GM18511 (cell line): ENCODE measurements around the gene RHCG.
A peak's percentile ranks its signal among the peaks of the same experiment; 100 is the strongest.

ENCODE experiments used
- ATAC-seq: cut with Tn5 transposase; IDR thresholded peaks from one replicate; pipeline ENCODE4 v1.9.1; 2021; ENCODE audit warnings: mild to moderate bottlenecking, moderate library complexity; ENCODE audit not compliant: unreplicated experiment

RHCG gene

DNA sequence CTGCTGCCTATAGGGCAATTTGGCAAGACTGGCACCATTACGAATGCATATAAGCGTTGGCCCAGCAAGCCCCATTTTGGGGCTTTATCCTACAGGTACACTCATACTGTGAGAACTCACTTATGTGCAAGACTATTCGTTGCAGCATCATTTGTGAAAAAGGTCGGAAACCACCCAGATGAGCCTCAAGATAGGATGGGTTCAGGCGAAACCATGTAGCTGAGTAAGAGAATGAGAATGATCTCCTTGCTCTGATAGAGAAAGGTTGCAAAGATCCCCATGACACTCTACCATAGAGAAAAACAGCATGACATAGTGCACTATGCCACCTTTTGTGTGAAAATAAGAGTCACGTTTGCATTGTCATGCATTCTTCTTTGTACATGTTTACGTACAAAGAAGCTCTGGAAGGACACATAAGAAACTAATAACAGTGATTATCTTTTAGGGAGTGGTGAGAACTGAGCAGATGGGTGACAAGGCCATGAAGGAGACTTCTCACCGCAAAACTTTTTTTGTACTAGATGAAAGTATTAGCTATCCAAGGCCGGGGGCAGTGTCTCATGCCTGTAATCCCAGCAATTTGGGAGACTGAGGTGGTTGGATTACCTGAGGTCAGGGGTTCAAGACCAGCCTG is 50.0 kb downstream of the RHCG start:
- ATAC-seq = no peak

DNA sequence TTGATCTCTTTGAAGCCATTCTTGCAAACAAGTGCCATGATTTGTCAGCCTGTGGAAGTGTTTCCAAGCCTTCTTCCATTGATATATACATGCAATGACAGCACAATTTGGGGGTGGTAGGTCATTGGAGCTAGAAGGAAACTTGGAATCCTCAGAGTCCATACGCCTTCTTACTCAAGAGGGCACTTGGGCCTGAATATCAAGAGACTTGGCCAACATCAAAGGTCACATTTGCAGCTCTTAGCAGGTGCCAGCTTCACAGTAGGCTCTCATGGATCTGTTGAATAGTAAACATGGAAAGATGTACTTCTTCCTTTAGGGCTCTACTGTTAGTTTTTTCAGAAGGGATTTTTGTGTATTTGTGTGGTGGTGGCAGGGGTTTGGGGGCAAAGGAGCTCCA is 50.9 kb downstream of the RHCG start:
- no peak for ATAC-seq

DNA sequence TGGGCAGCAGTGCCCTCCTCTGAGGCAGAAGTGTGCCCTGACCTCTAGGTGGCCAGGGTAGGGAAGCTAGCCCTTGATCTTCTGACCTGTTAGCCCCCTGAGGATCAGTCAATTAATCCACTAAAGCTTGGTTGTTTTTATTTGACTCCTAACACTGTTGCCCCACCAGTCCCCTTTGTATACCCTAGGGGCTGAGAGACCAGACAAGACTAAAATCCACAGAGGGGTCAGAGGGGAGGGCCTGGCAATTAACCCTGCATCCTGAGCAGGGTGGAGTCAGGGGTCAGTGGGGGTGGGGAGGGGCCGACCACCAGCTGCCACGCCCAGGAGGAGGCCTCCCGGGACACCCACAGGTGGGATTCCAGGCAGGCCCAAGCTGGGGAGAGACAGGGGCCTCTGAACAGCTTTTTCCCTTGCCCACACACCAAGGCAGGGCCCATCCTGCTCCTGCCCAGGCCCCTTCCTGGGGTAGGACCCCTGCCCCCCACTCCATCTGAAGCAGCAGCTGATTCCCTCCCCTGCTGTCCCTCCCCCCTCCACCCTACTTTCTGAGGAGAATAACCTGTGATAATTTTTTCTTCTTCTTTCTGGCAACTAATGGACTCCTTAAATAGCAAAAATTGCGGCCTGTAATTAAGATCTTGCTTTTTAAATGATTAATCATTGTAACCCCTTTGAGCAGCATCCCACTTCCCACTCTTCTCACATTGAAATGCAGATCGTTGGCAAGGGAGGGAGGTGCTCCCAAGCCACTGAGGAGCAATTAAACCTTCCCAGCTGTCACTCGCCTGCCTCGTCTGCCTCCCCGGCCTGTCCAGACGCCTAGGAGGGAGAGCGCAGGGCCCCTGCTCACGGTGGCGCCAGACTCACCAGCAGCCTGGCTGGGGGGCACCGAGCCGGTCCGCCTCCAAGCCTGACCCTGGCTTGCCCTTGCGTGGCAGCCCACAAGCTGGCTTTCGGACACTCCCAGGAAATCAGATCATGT is 51.9 kb downstream of the RHCG start:
- ATAC-seq = no peak

GRCh38 chr15:89443581-89443980 is 52.8 kb downstream of the RHCG start:
- no peak for ATAC-seq

DNA sequence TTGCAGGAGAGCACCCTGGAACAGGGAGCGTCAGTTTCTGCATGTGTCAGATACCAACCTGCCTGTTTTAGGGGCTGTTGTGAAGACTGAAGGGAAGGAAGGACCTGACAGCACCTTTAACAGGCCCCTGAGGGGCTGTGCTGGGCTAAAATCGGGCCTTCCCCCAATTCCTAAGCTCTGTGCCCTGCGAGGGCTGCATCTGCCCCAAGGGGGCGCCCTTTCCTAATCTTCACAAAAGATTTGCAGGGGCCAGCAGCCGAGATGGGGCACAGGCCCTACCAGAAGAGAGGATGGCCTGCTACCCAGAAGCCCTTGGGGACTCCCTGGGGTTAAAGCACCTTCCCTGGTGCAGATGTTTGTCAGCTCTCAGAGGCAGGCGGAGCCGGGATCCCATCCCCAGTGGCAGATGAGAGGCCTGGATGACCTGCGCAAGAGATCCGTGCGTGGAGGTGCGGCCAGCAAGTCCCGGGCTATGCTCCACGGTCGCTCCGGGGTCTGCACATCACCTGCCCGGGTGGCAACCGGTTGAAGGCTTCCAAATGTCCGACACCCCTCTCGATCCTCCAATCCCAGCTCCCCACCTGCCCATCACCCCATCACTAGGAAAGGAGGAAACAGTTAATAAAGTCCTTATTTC is 53.6 kb downstream of the RHCG start:
- ATAC-seq = no peak

- ATAC-seq = no peak
Measured at GRCh38 chr15:89442155-89442554, 54.2 kb downstream of the RHCG start.

GRCh38 chr15:89441295-89441812 is 55.0 kb downstream of the RHCG start:
- ATAC-seq = peak; percentile 99

DNA sequence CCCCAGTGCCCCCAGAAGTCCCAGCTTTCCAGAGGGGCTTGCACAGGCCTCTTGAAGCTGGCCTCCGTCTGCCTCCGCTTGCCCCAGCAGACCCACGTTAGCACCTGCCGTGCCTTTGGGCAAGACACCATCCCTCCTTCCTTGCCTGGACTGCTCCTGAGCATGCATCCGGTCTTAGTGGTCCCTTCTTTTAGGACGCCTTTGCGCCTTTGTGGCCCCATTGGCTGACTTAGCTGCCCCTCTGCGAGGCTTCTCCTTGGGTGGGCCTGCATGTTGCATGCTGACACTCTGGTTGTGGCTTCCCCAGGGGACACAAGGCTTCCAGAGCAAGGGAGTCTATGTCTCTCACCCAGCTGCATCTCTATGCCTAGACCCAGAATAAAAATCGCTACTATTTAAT is 56.6 kb downstream of the RHCG start:
- ATAC-seq = no peak

DNA sequence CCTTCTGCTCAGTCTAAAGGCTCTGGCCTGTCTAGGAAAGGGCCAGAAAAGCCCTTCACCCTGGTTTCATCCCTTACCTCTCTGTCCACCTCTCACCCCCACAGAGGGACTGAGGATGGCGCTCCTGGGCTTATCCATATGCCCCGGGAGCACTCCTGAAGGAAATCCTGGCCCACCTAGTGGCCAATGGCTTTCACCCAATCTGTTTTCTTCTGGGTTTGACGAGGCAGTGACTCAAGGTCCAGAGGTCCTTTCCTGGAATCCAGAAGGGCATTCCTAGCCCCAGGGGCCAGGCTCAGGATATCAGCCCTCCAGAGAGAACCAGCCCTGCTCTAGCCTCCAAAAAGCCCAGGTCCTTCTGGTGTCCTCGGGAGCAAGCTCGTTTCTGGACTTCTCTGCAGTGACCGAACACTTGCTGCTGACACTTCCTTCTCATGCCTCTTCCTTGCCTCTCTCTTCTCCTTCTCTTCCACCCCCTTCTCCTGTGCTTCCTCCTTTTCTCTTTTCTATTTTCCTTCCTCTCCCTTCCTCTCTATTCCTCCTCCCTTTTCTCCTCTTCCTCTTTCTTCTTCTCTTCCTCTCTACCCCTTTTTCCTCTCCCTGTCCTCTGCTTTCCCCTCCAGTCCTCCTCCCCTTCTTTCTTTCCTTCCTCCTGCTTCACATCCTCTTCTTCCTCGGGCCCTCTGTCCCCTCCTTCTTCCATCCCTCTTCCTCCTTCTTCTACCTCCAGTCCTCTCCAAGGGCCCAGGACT is 59.6 kb downstream of the RHCG start:
- ATAC-seq = no peak

DNA sequence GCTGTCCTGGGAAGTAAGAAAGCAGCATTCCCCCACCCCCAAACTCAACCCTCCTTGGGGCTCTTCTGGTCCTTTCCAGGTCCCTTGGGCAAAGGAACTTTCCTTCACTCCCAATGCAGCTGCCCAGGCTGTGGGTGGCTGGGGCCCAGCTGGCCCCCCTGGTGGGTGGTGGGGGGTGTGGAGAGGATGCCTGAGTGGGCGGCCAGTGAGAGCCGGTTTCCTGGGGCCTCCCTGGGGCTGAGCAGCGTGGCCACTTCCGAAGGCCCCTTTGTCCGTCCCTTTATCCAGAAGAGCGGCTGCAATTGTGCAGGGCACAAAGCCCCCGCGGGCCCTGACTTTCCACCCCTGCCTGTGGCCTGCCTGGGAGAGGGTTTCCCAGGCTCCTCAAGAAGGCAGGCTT is 61.0 kb downstream of the RHCG start:
- no peak for ATAC-seq

- ATAC-seq = no peak
Measured at GRCh38 chr15:89433686-89434085, 62.7 kb downstream of the RHCG start.

- peak; percentile 98 for ATAC-seq
Measured at GRCh38 chr15:89430530-89431341, 65.6 kb downstream of the RHCG start.

DNA sequence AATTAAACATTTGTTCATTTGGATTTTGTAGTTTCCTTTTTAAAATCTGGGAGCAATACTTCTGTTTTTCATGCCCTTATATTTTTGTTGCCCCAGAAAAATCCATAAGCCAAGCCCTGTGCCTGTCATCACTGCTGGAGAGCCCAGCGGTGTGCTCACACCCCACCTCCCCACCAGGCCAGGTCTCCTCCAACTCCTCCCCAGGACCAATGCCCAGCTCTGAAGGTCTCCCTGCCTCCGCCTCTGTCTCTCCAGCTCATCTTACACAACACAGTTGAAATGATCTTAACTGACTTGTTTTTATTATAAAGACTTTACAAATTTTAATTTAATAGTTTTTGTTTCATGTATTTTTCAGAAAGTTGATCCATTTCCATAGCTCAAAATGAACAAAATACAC is 66.4 kb downstream of the RHCG start:
- ATAC-seq = no peak

GRCh38 chr15:89429023-89429422 is 67.4 kb downstream of the RHCG start:
- ATAC-seq = no peak

DNA sequence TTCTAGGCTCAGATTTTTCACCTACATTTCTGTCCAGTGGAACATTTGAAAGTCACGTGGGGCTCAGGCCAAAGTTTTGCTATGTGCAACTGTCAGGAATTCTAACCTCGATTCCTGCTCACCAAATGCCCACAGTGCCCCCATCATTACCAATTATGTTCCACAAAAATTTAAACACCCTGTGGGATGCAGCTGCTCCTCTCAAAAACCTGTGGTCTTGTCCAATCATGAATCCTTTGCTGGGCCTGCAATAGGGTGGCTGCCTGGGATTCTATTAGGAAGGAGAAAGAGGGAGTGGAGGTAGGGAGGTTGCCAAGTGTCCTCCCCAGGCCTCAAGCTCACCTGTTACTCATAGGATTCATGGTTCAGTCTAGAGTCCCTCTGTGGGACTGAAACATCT is 68.1 kb downstream of the RHCG start:
- no peak for ATAC-seq

DNA sequence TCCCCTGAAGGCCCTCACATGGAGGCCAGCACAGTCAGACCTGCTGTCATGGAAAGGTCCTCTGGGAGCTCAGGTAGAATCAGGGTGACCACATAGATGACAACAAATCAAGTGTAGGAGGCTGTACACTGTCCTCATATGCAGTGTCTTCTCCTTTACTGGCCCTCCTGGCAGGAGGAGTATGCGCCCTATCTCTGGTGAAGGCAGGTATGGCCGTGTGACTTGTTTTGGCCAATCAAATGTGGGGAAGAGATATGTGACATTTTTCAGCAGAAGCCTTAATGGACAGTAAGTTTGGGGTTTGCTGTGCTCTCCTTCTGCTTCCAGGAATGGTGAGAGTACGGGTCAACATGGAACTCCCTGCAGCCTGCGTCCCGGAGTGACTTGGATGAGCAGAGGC is 69.9 kb downstream of the RHCG start:
- ATAC-seq = no peak

DNA sequence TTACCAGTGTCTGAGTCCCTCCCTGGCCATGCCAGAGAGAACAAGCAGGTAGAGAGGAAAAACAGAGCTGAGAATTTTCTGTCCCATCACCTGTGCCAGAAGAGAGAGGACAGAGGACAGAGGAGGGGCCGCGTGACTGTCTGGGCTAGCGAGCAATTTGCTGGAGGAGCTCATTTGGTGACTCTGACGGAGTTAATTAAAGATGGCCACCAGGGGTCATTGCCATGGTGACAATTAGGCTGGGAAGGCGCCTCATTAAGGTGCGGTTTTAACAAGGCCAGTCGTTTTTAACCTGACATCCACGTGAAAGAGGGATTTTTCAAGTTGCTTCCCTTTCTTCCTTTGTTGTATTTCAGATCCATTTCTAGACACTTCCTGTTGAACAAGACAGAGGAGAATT is 72.4 kb downstream of the RHCG start:
- no peak for ATAC-seq
